ENCODE results near the gene SOD3.

The SOD3 gene

GRCh38 chr4:24831637-24832036 lies 36.3 kb downstream of the SOD3 start:
- no peak overlapping the region for H3K4me3 ChIP-seq (ENCODE audit: low read length)
- TF ChIP-seq CTCF (conservative IDR thresholded peaks at IDR 0.05; ENCODE audit: low read length): no peak
- DNase-seq (ENCODE audit: low read depth): no peak

- DNase-seq (ENCODE audit: low read depth): no peak
- no peak for TF ChIP-seq CTCF (conservative IDR thresholded peaks at IDR 0.05; ENCODE audit: low read length)
Observed at GRCh38 chr4:24835696-24836095, 40.3 kb downstream of the SOD3 start.

GRCh38 chr4:24836661-24837242 lies 41.4 kb downstream of the SOD3 start:
- no peak for DNase-seq (ENCODE audit: low read depth)
- TF ChIP-seq CTCF (conservative IDR thresholded peaks at IDR 0.05; ENCODE audit: low read length): no peak
- no peak overlapping the region for H3K4me3 ChIP-seq (ENCODE audit: low read length)

More at GRCh38 chr4:24835696-24836095, 40.3 kb downstream of the SOD3 start:
- no peak overlapping the region for H3K4me3 ChIP-seq (ENCODE audit: low read length)

GRCh38 chr4:24837336-24837735 lies 42.0 kb downstream of the SOD3 start:
- no peak overlapping the region for H3K4me3 ChIP-seq (ENCODE audit: low read length)
- DNase-seq (ENCODE audit: low read depth): no peak
- no peak for TF ChIP-seq CTCF (conservative IDR thresholded peaks at IDR 0.05; ENCODE audit: low read length)

GRCh38 chr4:24837781-24838180 lies 42.4 kb downstream of the SOD3 start:
- DNase-seq (ENCODE audit: low read depth): no peak
- H3K4me3 ChIP-seq (ENCODE audit: low read length): no peak overlapping the region
- no peak for TF ChIP-seq CTCF (conservative IDR thresholded peaks at IDR 0.05; ENCODE audit: low read length)

- no peak for TF ChIP-seq CTCF (conservative IDR thresholded peaks at IDR 0.05; ENCODE audit: low read length)
- no peak for DNase-seq (ENCODE audit: low read depth)
- no peak overlapping the region for H3K4me3 ChIP-seq (ENCODE audit: low read length)
Observed at GRCh38 chr4:24840362-24840761, 45.0 kb downstream of the SOD3 start.

- no peak for TF ChIP-seq CTCF (conservative IDR thresholded peaks at IDR 0.05; ENCODE audit: low read length)
- no peak overlapping the region for H3K4me3 ChIP-seq (ENCODE audit: low read length)
- no peak for DNase-seq (ENCODE audit: low read depth)
Observed at GRCh38 chr4:24840826-24841543, 45.6 kb downstream of the SOD3 start.

All from AG10803 (cell line).